ENCODE data around the gene TTLL13. TPM values are rescaled to one million over a fixed set of nuclear protein-coding genes. Genes with fewer than 3 reads are reported as not detected.

TTLL13 gene
- total and polyA plus RNA-seq, 9 of the 15 experiments (the other 6 are each of a cell fraction or from before 2014, with no cell fraction given): 0.05 to 0.24 (median 0.11) TPM; not detected in 1

GRCh38 chr15:90233387-90234095 lies 15.8 kb upstream of the TTLL13 start, which contains the start of gene CIB1 (continued):
- peak; percentile 86 for TF ChIP-seq CREM (IDR thresholded peaks at IDR 0.05; ENCODE audit: low read depth)
- peak; percentile 63 for TF ChIP-seq RBBP5 (IDR thresholded peaks at IDR 0.05; ENCODE audit: borderline replicate concordance, insufficient read depth, low read length, poor library complexity, severe bottlenecking)
- peak; percentile 83 for TF ChIP-seq SNIP1 (IDR thresholded peaks at IDR 0.05; ENCODE audit: low read depth)
- peak; percentile 69 for TF ChIP-seq TAF1 (IDR thresholded peaks at IDR 0.05; ENCODE audit: control insufficient read depth, extremely low read depth, insufficient read depth, low read length, severe bottlenecking)
- peak; percentile 79 for TF ChIP-seq CREB1 (IDR thresholded peaks at IDR 0.05)
- peak; percentile 78 for TF ChIP-seq CREB1 (CRISPR knock-in tag; IDR thresholded peaks at IDR 0.05)
- no peak for TF ChIP-seq ZNF668 (CRISPR knock-in tag; IDR thresholded peaks at IDR 0.05)
- TF ChIP-seq HDAC6 (IDR thresholded peaks at IDR 0.05; ENCODE audit: low read depth, low read length): no peak
- TF ChIP-seq CCNT2 (IDR thresholded peaks at IDR 0.05; ENCODE audit: borderline replicate concordance, extremely low read depth, insufficient read length, low read depth, low read length): peak; percentile 92
- TF ChIP-seq E2F1 (CRISPR knock-in tag; IDR thresholded peaks at IDR 0.05): 0 out of 2 replicates have a peak, but pooled peaks have one; percentile 53
- no peak; a peak in 1 of 4 replicates for TF ChIP-seq RCOR1 (IDR thresholded peaks at IDR 0.05; ENCODE audit: borderline replicate concordance in 1 of 2, low read depth in 2 of 2, low read length in 2 of 2)
- no peak for TF ChIP-seq DMBX1 (CRISPR knock-in tag; IDR thresholded peaks at IDR 0.05; ENCODE audit: borderline replicate concordance)
- TF ChIP-seq THAP12 (CRISPR knock-in tag; IDR thresholded peaks at IDR 0.05): no peak; the same call in 1 of the 2 replicates
- no peak for TF ChIP-seq PURB (CRISPR knock-in tag; IDR thresholded peaks at IDR 0.05; ENCODE audit: low read depth)
- TF ChIP-seq TSHZ1 (CRISPR knock-in tag; IDR thresholded peaks at IDR 0.05): no peak
- 0 out of 2 replicates have a peak, but pooled peaks have one; percentile 48 for TF ChIP-seq STAG1 (CRISPR knock-in tag; IDR thresholded peaks at IDR 0.05; ENCODE audit: borderline replicate concordance)
- no peak for TF ChIP-seq STAT5A (IDR thresholded peaks at IDR 0.05; ENCODE audit: borderline replicate concordance, low read length)
- TF ChIP-seq CREB5 (CRISPR knock-in tag; IDR thresholded peaks at IDR 0.05): no peak

Data from K562 (cell line).